HCT116 (cell line): ENCODE results near the gene CLIP4. TPM values are rescaled to one million over a fixed set of nuclear protein-coding genes. Genes with fewer than 3 reads are reported as not detected.

ENCODE experiments used
- ATAC-seq: fragments of 200-7000 bp; cut with Tn5 transposase; 2 replicates; pipeline ENCODE4 v1.9.1; 2020; ENCODE audit warnings: mild to moderate bottlenecking, moderate library complexity
- BruUV-seq: library from RNA; stranded (reverse); fragments of 400-500 nt; replicated peaks from 2 replicates; lab custom pipeline; 2021; lab: Mats Ljungman, UMichigan
- CTCF ChIA-PET: fragments of 300-600 bp; sonication (Branson Sonifier 250); formaldehyde crosslinking; loops from one replicate; lab custom pipeline; 2021; ENCODE audit warnings: antibody characterized with exemption; lab: Charles Lee
- POLR2A ChIA-PET: fragments of 300-600, 350-600 bp; sonication (Branson Sonifier 250); formaldehyde crosslinking; loops from one replicate; lab custom pipeline; 2021; ENCODE audit warnings: antibody characterized with exemption; lab: Charles Lee
- RAD21 ChIA-PET, 2 experiments: fragments of 300-600 bp; sonication (Branson Sonifier 250); formaldehyde crosslinking; loops; one replicate each; lab custom pipeline; 2023; ENCODE audit warnings: low total read pairs in 2 of 2; ENCODE audit not compliant: uncharacterized antibody in 2 of 2, unreplicated experiment in 2 of 2, low non-redundant PET in 1 of 2; lab: Charles Lee
- DNase-seq: peaks from one replicate; pipeline ENCODE4 v3.0.0-alpha.2; 2010; ENCODE audit warnings: low read depth, low spot score
- H2AFZ ChIP-seq: fragments of 200-600 bp; shearing (Covaris generic), sonication (generic); 2 replicates; pipeline ENCODE4 v1.6.1; 2017; ENCODE audit warnings: low read depth, mixed run types, mixed read lengths, antibody characterized with exemption, low read length; ENCODE audit not compliant: poor library complexity, severe bottlenecking
- H3K27ac ChIP-seq: 2 replicates; pipeline ENCODE4 v1.5.1; 2012; ENCODE audit warnings: low read depth, low read length
- H3K27me3 ChIP-seq: fragments of 200-600 bp; sonication (generic); 2 replicates; pipeline ENCODE4 v1.6.1; 2016; ENCODE audit warnings: mixed run types, low read length, mixed read lengths; ENCODE audit not compliant: insufficient read depth
- H3K36me3 ChIP-seq, 2 experiments: fragments of 200-500 bp in 1 of 2; fragments of 200-600 bp in 1 of 2; sonication (Bioruptor generic) in 1 of 2; sonication (generic) in 1 of 2; 2 replicates each; pipeline versions ENCODE4 v1.5.1 to v1.6.1; 2014 to 2016; ENCODE audit warnings: low read length in 2 of 2, inconsistent platforms in 1 of 2, mixed read lengths in 1 of 2, mixed run types in 1 of 2; ENCODE audit not compliant: insufficient read depth in 2 of 2, control insufficient read depth in 1 of 2
- H3K4me1 ChIP-seq, 2 experiments: fragments of 200-600 bp in 1 of 2; sonication (generic) in 1 of 2; 2 replicates each; pipeline versions ENCODE4 v1.5.1 to v1.6.1; 2012 to 2017; ENCODE audit warnings: low read length in 2 of 2, inconsistent platforms in 1 of 2, mild to moderate bottlenecking in 1 of 2, mixed read lengths in 1 of 2, mixed run types in 1 of 2, moderate library complexity in 1 of 2; ENCODE audit not compliant: insufficient read depth in 2 of 2, control insufficient read depth in 1 of 2
- H3K4me2 ChIP-seq: fragments of 200-600 bp; sonication (generic); 2 replicates; pipeline ENCODE4 v1.6.1; 2017; ENCODE audit warnings: mixed run types, low read length, mixed read lengths
- H3K4me3 ChIP-seq, 2 experiments: fragments of 200-600 bp in 1 of 2; sonication (generic) in 1 of 2; replicated peaks in 1 of 2; 2 replicates each; pipeline ENCODE4 v1.5.1; 2011 to 2016; ENCODE audit warnings: low read length in 2 of 2, control low read depth in 1 of 2, low read depth in 1 of 2, mild to moderate bottlenecking in 1 of 2, mixed read lengths in 1 of 2, mixed run types in 1 of 2
- H3K79me2 ChIP-seq: fragments of 200-600 bp; sonication (generic); 2 replicates; pipeline ENCODE4 v1.6.1; 2017; ENCODE audit warnings: mild to moderate bottlenecking, mixed run types, low read length, moderate library complexity, mixed read lengths; ENCODE audit not compliant: insufficient read depth
- H3K9ac ChIP-seq: fragments of 200-600 bp; sonication (generic); 2 replicates; pipeline ENCODE4 v1.6.1; 2016; ENCODE audit warnings: low read length, mixed read lengths
- H3K9me2 ChIP-seq: fragments of 200-600 bp; sonication (generic), shearing (Covaris generic); 2 replicates; pipeline ENCODE4 v1.6.1; 2017; ENCODE audit warnings: mixed run types, mild to moderate bottlenecking, moderate library complexity; ENCODE audit not compliant: insufficient read depth
- H3K9me3 ChIP-seq, 2 experiments: fragments of 200-500 bp in 1 of 2; fragments of 200-600 bp in 1 of 2; sonication (Bioruptor generic) in 1 of 2; sonication (generic) in 1 of 2; 2 replicates each; pipeline ENCODE4 v1.6.1; 2014 to 2017; ENCODE audit warnings: low read length in 2 of 2, mixed read lengths in 2 of 2, inconsistent platforms in 1 of 2, low read depth in 1 of 2, mild to moderate bottlenecking in 1 of 2, mixed run types in 1 of 2, moderate library complexity in 1 of 2; ENCODE audit not compliant: control insufficient read depth in 1 of 2, insufficient read depth in 1 of 2
- H4K20me1 ChIP-seq: fragments of 200-600 bp; sonication (generic), shearing (Covaris generic); 2 replicates; pipeline ENCODE4 v1.6.1; 2017; ENCODE audit warnings: mixed run types, mild to moderate bottlenecking, moderate library complexity; ENCODE audit not compliant: insufficient read depth
- CBX3 ChIP-seq: IDR thresholded peaks from 2 replicates; pipeline ENCODE4 v1.6.1; 2012; ENCODE audit warnings: low read depth
- CEBPB ChIP-seq: IDR thresholded peaks from 2 replicates; pipeline ENCODE4 v1.6.1; 2012; ENCODE audit warnings: low read depth
- EGR1 ChIP-seq: IDR thresholded peaks from 2 replicates; pipeline ENCODE4 v1.6.1; 2012; ENCODE audit warnings: low read depth
- ELF1 ChIP-seq: IDR thresholded peaks from 2 replicates; pipeline ENCODE4 v1.6.1; 2012; ENCODE audit warnings: low read depth, borderline replicate concordance
- EZH2 ChIP-seq: fragments of 200-600 bp; sonication (generic); IDR thresholded peaks from 2 replicates; pipeline ENCODE4 v1.6.1; 2017; ENCODE audit warnings: antibody characterized with exemption, mixed run types
- EZH2phosphoT487 ChIP-seq: fragments of 200-600 bp; IDR thresholded peaks from 2 replicates; pipeline ENCODE4 v1.6.1; 2018; ENCODE audit warnings: antibody characterized with exemption, borderline replicate concordance
- FOSL1 ChIP-seq: IDR thresholded peaks from 2 replicates; pipeline ENCODE4 v1.6.1; 2012; ENCODE audit warnings: low read depth
- JUND ChIP-seq: IDR thresholded peaks from 2 replicates; pipeline ENCODE4 v1.6.1; 2012
- POLR2A ChIP-seq: IDR thresholded peaks from 2 replicates; pipeline ENCODE4 v1.7.0; 2011; ENCODE audit warnings: borderline replicate concordance; ENCODE audit not compliant: insufficient read depth, insufficient read length; ENCODE audit errors: extremely low read depth
- RAD21 ChIP-seq: IDR thresholded peaks from 2 replicates; pipeline ENCODE4 v1.6.1; 2012; ENCODE audit warnings: low read depth, mild to moderate bottlenecking
- SIN3A ChIP-seq: IDR thresholded peaks from 2 replicates; pipeline ENCODE4 v1.6.1; 2012; ENCODE audit warnings: low read depth
- SP1 ChIP-seq: IDR thresholded peaks from 2 replicates; pipeline ENCODE4 v1.6.1; 2012; ENCODE audit warnings: low read depth
- TCF7L2 ChIP-seq: IDR thresholded peaks from 2 replicates; pipeline ENCODE4 v1.7.0; 2011; ENCODE audit warnings: borderline replicate concordance, inconsistent platforms; ENCODE audit not compliant: insufficient read depth, insufficient read length; ENCODE audit errors: extremely low read depth
- YY1 ChIP-seq: IDR thresholded peaks from 2 replicates; pipeline ENCODE4 v1.6.1; 2011; ENCODE audit warnings: low read length, low read depth, moderate library complexity, mild to moderate bottlenecking; ENCODE audit not compliant: insufficient replicate concordance; ENCODE audit errors: extremely low read depth
- ZFX ChIP-seq: fragments of 450-650 bp; IDR thresholded peaks from 2 replicates; pipeline ENCODE4 v1.6.1; 2017
- ZNF274 ChIP-seq: fragments of 200-500 bp; sonication (Bioruptor generic); IDR thresholded peaks from 2 replicates; pipeline ENCODE4 v1.6.1; 2014; ENCODE audit warnings: mild to moderate bottlenecking, low read depth, low read length, inconsistent platforms
- intact Hi-C: fragments of 100-400 bp; cut with micrococcal nuclease; formaldehyde crosslinking; loops from 2 replicates; pipeline ENCODE4 v1.10.0; 2022
- total RNA-seq: library from RNA; stranded (reverse); gene quantifications from one replicate; pipeline ENCODE4 v1.2.1, GENCODE V29; 2021; ENCODE audit not compliant: unreplicated experiment
- TF ChIP-seq, protein P1 (sequence below): IDR thresholded peaks from 2 replicates; pipeline ENCODE4 v1.6.1; 2011; ENCODE audit warnings: mild to moderate bottlenecking, low read length, moderate library complexity; ENCODE audit not compliant: insufficient replicate concordance; ENCODE audit errors: extremely low read depth
- TF ChIP-seq, protein P2 (sequence below): IDR thresholded peaks from 2 replicates; pipeline ENCODE4 v1.6.1; 2012; ENCODE audit warnings: low read depth
- TF ChIP-seq, protein P3 (sequence below): IDR thresholded peaks from 2 replicates; pipeline ENCODE4 v1.6.1; 2012

The CLIP4 gene
- total RNA-seq, 1 experiment from 2014 or later, result 27.8 TPM

DNA sequence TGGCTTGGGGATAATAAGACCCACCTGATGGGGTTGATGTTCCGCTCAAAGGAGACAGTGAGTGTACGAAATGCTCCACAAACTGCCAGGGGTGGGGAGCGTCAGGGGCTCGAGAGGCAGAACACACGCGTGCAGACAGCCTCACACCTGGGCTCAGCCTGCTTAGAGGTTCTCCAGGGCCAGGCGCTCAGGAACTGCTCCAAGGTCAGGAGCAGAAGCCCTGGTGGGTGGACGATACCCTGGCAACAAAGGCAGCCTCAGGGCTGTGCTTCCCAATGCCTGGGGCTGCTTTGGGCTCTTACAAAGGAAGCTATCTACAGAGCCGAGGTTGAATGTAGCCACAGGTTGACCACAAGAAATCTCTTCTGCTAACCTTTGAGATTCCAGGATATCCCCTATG lies 114.4 kb downstream of the CLIP4 start:
- Histone ChIP-seq H3K36me3 (no peaks in the 10 kb centered on the region), H3K4me1 (no peaks in the 10 kb centered on the region), H3K9me2 (no peaks in the 10 kb centered on the region), H3K9me3 (no peaks in the 10 kb centered on the region), H3K27me3 (peaks cover 27% of the 10 kb centered on the region; the same call in 1 of the 2 replicates), H3K9ac (no peak overlapping the region), H3K79me2 (no peaks in the 10 kb centered on the region), H2AFZ (no peak overlapping the region), H3K27ac (no peak overlapping the region), H3K4me3 (no peak overlapping the region), H3K4me2 (no peak overlapping the region), H4K20me1 (no peaks in the 10 kb centered on the region)
- ATAC-seq, result no peak
- intact Hi-C loops, result no loop called here
- ChIA-PET RAD21 (no interaction called here), POLR2A (no interaction called here), CTCF (no interaction called here)
- DNase-seq, result no peak
- BruUV-seq, result no TSS peak
- TF ChIP-seq JUND (no peak), RAD21 (no peak), ELF1 (no peak), FOSL1 (no peak), CEBPB (no peak), ZNF274 (no peak), YY1 (no peak), EGR1 (no peak), EZH2 (no peak), TCF7L2 (no peak), CBX3 (no peak), POLR2A (no peak), SP1 (no peak), SIN3A (no peak), ZFX (no peak), EZH2phosphoT487 (no peak)
- TF ChIP-seq, protein P1, sequence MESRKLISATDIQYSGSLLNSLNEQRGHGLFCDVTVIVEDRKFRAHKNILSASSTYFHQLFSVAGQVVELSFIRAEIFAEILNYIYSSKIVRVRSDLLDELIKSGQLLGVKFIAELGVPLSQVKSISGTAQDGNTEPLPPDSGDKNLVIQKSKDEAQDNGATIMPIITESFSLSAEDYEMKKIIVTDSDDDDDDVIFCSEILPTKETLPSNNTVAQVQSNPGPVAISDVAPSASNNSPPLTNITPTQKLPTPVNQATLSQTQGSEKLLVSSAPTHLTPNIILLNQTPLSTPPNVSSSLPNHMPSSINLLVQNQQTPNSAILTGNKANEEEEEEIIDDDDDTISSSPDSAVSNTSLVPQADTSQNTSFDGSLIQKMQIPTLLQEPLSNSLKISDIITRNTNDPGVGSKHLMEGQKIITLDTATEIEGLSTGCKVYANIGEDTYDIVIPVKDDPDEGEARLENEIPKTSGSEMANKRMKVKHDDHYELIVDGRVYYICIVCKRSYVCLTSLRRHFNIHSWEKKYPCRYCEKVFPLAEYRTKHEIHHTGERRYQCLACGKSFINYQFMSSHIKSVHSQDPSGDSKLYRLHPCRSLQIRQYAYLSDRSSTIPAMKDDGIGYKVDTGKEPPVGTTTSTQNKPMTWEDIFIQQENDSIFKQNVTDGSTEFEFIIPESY, result no peak
- TF ChIP-seq, protein P2, sequence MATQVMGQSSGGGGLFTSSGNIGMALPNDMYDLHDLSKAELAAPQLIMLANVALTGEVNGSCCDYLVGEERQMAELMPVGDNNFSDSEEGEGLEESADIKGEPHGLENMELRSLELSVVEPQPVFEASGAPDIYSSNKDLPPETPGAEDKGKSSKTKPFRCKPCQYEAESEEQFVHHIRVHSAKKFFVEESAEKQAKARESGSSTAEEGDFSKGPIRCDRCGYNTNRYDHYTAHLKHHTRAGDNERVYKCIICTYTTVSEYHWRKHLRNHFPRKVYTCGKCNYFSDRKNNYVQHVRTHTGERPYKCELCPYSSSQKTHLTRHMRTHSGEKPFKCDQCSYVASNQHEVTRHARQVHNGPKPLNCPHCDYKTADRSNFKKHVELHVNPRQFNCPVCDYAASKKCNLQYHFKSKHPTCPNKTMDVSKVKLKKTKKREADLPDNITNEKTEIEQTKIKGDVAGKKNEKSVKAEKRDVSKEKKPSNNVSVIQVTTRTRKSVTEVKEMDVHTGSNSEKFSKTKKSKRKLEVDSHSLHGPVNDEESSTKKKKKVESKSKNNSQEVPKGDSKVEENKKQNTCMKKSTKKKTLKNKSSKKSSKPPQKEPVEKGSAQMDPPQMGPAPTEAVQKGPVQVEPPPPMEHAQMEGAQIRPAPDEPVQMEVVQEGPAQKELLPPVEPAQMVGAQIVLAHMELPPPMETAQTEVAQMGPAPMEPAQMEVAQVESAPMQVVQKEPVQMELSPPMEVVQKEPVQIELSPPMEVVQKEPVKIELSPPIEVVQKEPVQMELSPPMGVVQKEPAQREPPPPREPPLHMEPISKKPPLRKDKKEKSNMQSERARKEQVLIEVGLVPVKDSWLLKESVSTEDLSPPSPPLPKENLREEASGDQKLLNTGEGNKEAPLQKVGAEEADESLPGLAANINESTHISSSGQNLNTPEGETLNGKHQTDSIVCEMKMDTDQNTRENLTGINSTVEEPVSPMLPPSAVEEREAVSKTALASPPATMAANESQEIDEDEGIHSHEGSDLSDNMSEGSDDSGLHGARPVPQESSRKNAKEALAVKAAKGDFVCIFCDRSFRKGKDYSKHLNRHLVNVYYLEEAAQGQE, result no peak
- TF ChIP-seq, protein P3, sequence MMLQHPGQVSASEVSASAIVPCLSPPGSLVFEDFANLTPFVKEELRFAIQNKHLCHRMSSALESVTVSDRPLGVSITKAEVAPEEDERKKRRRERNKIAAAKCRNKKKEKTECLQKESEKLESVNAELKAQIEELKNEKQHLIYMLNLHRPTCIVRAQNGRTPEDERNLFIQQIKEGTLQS, result no peak
